GM12878 (cell line): ENCODE results near the gene BTC. TPM values are rescaled to one million over a fixed set of nuclear protein-coding genes. Genes with fewer than 3 reads are reported as not detected.

Source experiments
- ATAC-seq: fragments of 200-7000 bp; cut with Tn5 transposase; 3 replicates; pipeline ENCODE4 v1.9.1; 2020; ENCODE audit warnings: mild to moderate bottlenecking, moderate library complexity
- BruUV-seq: library from RNA; stranded (reverse); fragments of 400-500 nt; replicated peaks from 2 replicates; lab custom pipeline; 2021; lab: Mats Ljungman, UMichigan
- CTCF ChIA-PET: fragments of 300-600 bp; sonication (Branson Sonifier 250); formaldehyde crosslinking; extraction: SDS; loops from one replicate; lab custom pipeline; 2021; ENCODE audit warnings: inconsistent platforms; lab: Yijun Ruan, JAX
- POLR2A ChIA-PET: fragments of 350-600 bp; formaldehyde crosslinking; extraction: SDS; loops from one replicate; lab custom pipeline; 2021; ENCODE audit warnings: inconsistent platforms; lab: Charles Lee
- RAD21 ChIA-PET: fragments of 300-600 bp; sonication (Branson Sonifier 250); formaldehyde crosslinking; loops from one replicate; lab custom pipeline; 2023; ENCODE audit warnings: antibody characterized with exemption; ENCODE audit not compliant: unreplicated experiment; lab: Charles Lee
- SMC1A ChIA-PET: fragments of 300-600 bp; sonication (Branson Sonifier 250); formaldehyde crosslinking; loops from one replicate; lab custom pipeline; 2023; ENCODE audit not compliant: unreplicated experiment, uncharacterized antibody; lab: Charles Lee
- DNase-seq: peaks from one replicate; pipeline ENCODE4 v3.0.0-alpha.2; 2011; ENCODE audit warnings: low read depth, low spot score
- FAIRE-seq: peaks from 3 replicates; lab custom pipeline; 2011; peaks lifted over from hg19 to GRCh38; lab: Jason Lieb, UNC
- H2AFZ ChIP-seq: 2 replicates; pipeline ENCODE4 v1.6.0; 2011; ENCODE audit warnings: low read depth, low read length, control low read depth; ENCODE audit not compliant: control insufficient read depth
- H3K27ac ChIP-seq: 2 replicates; pipeline ENCODE4 v1.5.1; 2011; ENCODE audit warnings: control low read depth; ENCODE audit not compliant: control insufficient read depth, insufficient read depth
- H3K27me3 ChIP-seq, 2 experiments: replicated peaks in 1 of 2; 2 replicates each; pipeline versions ENCODE4 v1.6.0 to v1.6.1; 2011; ENCODE audit warnings: low read length in 1 of 2; ENCODE audit not compliant: control insufficient read depth in 2 of 2, insufficient read depth in 2 of 2
- H3K36me3 ChIP-seq, 2 experiments: 2 replicates each; pipeline ENCODE4 v1.5.1; 2011; ENCODE audit warnings: low read length in 1 of 2; ENCODE audit not compliant: control insufficient read depth in 2 of 2, insufficient read depth in 2 of 2
- H3K4me1 ChIP-seq: 2 replicates; pipeline ENCODE4 v1.6.1; 2011; ENCODE audit warnings: mild to moderate bottlenecking, low read length, moderate library complexity, mixed read lengths; ENCODE audit not compliant: control insufficient read depth, insufficient read depth
- H3K4me2 ChIP-seq: 2 replicates; pipeline ENCODE4 v1.6.0; 2011; ENCODE audit warnings: control low read depth; ENCODE audit not compliant: control insufficient read depth, insufficient read depth
- H3K4me3 ChIP-seq: fragments of 200-600 bp; sonication (generic); 2 replicates; pipeline ENCODE4 v1.5.1; 2016
- H3K79me2 ChIP-seq: 2 replicates; pipeline ENCODE4 v1.6.0; 2011; ENCODE audit warnings: low read length; ENCODE audit not compliant: control insufficient read depth, insufficient read depth
- H3K9ac ChIP-seq: 2 replicates; pipeline ENCODE4 v1.8.0; 2011; ENCODE audit warnings: low read length, control low read depth, mixed read lengths; ENCODE audit not compliant: control insufficient read depth, insufficient read depth
- H3K9me3 ChIP-seq: replicated peaks from 3 replicates; pipeline ENCODE4 v1.5.1; 2011; ENCODE audit warnings: mild to moderate bottlenecking, low read length; ENCODE audit not compliant: control insufficient read depth, insufficient read depth
- H4K20me1 ChIP-seq: 2 replicates; pipeline ENCODE4 v1.6.0; 2011; ENCODE audit not compliant: control insufficient read depth, insufficient read depth
- ATF7 ChIP-seq: fragments of 450-650 bp; IDR thresholded peaks from 2 replicates; pipeline ENCODE4 v1.6.1; 2016; ENCODE audit warnings: low read depth, mild to moderate bottlenecking
- BACH1 ChIP-seq: fragments of 450-650 bp; IDR thresholded peaks from 2 replicates; pipeline ENCODE4 v1.6.1; 2017; ENCODE audit warnings: mild to moderate bottlenecking, borderline replicate concordance
- JUND ChIP-seq: IDR thresholded peaks from 2 replicates; pipeline ENCODE4 v1.6.1; 2012; ENCODE audit warnings: low read depth, mild to moderate bottlenecking, low read length, improper control_type of control experiment, moderate library complexity
- LARP7 ChIP-seq: fragments of 450-650 bp; IDR thresholded peaks from 2 replicates; pipeline ENCODE4 v1.6.1; 2017; ENCODE audit warnings: mild to moderate bottlenecking
- TBL1XR1 ChIP-seq: IDR thresholded peaks from 2 replicates; pipeline ENCODE4 v1.6.1; 2012; ENCODE audit warnings: low read depth, low read length, improper control_type of control experiment
- ZNF622 ChIP-seq: fragments of 450-650 bp; IDR thresholded peaks from 2 replicates; pipeline ENCODE4 v1.6.1; 2017; ENCODE audit warnings: mild to moderate bottlenecking, inconsistent platforms
- WGBS: methylation state at CpG from one replicate; pipeline ENCODE4 v1.1.6; 2016; ENCODE audit warnings: low lambda C conversion rate; ENCODE audit not compliant: insufficient replicate concordance, insufficient coverage; ENCODE audit errors: missing lambda C conversion rate; 5-methylcytosine and 5-hydroxymethylcytosine counted together
- in situ Hi-C: fragments of 300-500 bp; cut with MboI; formaldehyde crosslinking; loops from 9 replicates; pipeline ENCODE4 v1.14.3; 2018; ENCODE audit warnings: mixed read lengths
- intact Hi-C: fragments of 100-400 bp; cut with micrococcal nuclease; formaldehyde crosslinking; loops from one replicate; pipeline ENCODE4 v1.14.2; 2022; ENCODE audit not compliant: unreplicated experiment
- polyA plus RNA-seq, 11 experiments: library from polyadenylated mRNA; depleted of rRNA in 4 of 11; unstranded in 6 of 11; stranded (reverse) in 5 of 11; fragments of >200 nt; fragmentation: Nextera tagmentation in 4 of 11; fragmentation: Illumina TruSeq in 1 of 11; extraction: Ambion mirVana in 4 of 11; extraction: Trizol in 1 of 11; gene quantifications; 1 replicate in 1 of 11; 2 replicates in 10 of 11; pipeline versions ENCODE4 v1.2.1 to v1.2.3, GENCODE V29; 2011 to 2016; ENCODE audit warnings: inconsistent platforms in 2 of 11, missing spikeins in 2 of 11, low read depth in 1 of 11
- total RNA-seq, 4 experiments: library from RNA; depleted of rRNA in 3 of 4; stranded (reverse); fragments of >200 nt in 3 of 4; fragmentation: Illumina TruSeq in 1 of 4; extraction: Trizol in 1 of 4; gene quantifications; 2 replicates each; pipeline versions ENCODE4 v1.2.1 to v1.2.3, GENCODE V29; 2013 to 2021

BTC gene
- total and polyA plus RNA-seq, 10 of the 15 experiments (the other 5 are each of a cell fraction or from before 2014, with no cell fraction given) = not detected

- 0% methylated on average over 2 of the region's 2 CpGs for WGBS
- Histone ChIP-seq H3K27ac (no peak overlapping the region), H2AFZ (no peak overlapping the region), H3K27me3 (no peaks in the 10 kb centered on the region), H3K4me3 (no peak overlapping the region), H3K9me3 (no peaks in the 10 kb centered on the region), H4K20me1 (no peaks in the 10 kb centered on the region), H3K36me3 (no peaks in the 10 kb centered on the region)
- ChIA-PET CTCF (interaction anchor here (1.1 kb wide), 1 partner anchor 103 kb away, joined by 3 read pairs; no protein-coding TSS in a partner anchor), POLR2A (no interaction called here), RAD21 (no interaction called here)
- no peak for ATAC-seq
- FAIRE-seq = no peak
- BruUV-seq = no TSS peak
- in situ Hi-C loops = no loop called here
- DNase-seq = no peak
- TF ChIP-seq ZNF622 = no peak
- no peak for TF ChIP-seq TBL1XR1
- no peak for TF ChIP-seq LARP7
- no peak for TF ChIP-seq JUND
- TF ChIP-seq, all 136 proteins: peak for 0
- SMC1A ChIA-PET = no interaction called here
- Histone ChIP-seq H3K9ac (no peak overlapping the region), H3K79me2 (no peaks in the 10 kb centered on the region), H3K4me2 (no peak overlapping the region), H3K4me1 (no peaks in the 10 kb centered on the region)
- intact Hi-C loops = no loop called here
Observed at GRCh38 chr4:74805601-74806000, 11.3 kb upstream of the BTC start.

- FAIRE-seq (no peak), DNase-seq (no peak), ATAC-seq (no peak)
- H3K4me2 ChIP-seq = no peak overlapping the region
- H3K4me1 ChIP-seq = no peaks in the 10 kb centered on the region
- H3K36me3 ChIP-seq = no peaks in the 10 kb centered on the region
- BruUV-seq = no TSS peak
- H2AFZ ChIP-seq = no peak overlapping the region
- no peak overlapping the region for H3K9ac ChIP-seq
- ChIA-PET RAD21 (no interaction called here), SMC1A (no interaction called here), CTCF (interaction anchor here (0.6 kb wide), 1 partner anchor 25 kb away, joined by 3 read pairs; no protein-coding TSS in a partner anchor), POLR2A (no interaction called here)
- H3K27me3 ChIP-seq = peaks cover 0 to 7% of the 10 kb centered on the region in 2 experiments; a peak in 2 of 4 replicates
- no peaks in the 10 kb centered on the region for H4K20me1 ChIP-seq
- intact Hi-C loops = no loop called here
- whole genome bisulfite sequencing = 4% methylated on average over 3 of the region's 3 CpGs
- no peaks in the 10 kb centered on the region for H3K79me2 ChIP-seq
- H3K27ac ChIP-seq = no peak overlapping the region
- no peaks in the 10 kb centered on the region; the same call in 2 of the 3 replicates for H3K9me3 ChIP-seq
- TF ChIP-seq ATF7 (peak; percentile 64), BACH1 (no peak)
- TF ChIP-seq, all 136 proteins: peak for 1
- in situ Hi-C loops = no loop called here
- no peak overlapping the region for H3K4me3 ChIP-seq
Observed at GRCh38 chr4:74800310-74800709, 6.0 kb upstream of the BTC start.
